ENCODE results near the gene HOOK1.

Gene HOOK1

GRCh38 chr1:59814901-59815825, at the start of gene HOOK1:
HOOK1 (plus strand) TSS chr1:59814949; CDS start chr1:59815118, 169 bp downstream.
- DNase-seq (ENCODE audit: low read depth): no peak
- no peak for TF ChIP-seq CTCF (IDR thresholded peaks at IDR 0.05; ENCODE audit: insufficient read depth, low read depth, low read length, missing control alignments)
- H3K4me3 ChIP-seq (ENCODE audit: low read depth, low read length): no peak within 1 kb of the TSS

- H3K4me3 ChIP-seq (ENCODE audit: low read depth, low read length): no peak overlapping the region
- no peak for DNase-seq (ENCODE audit: low read depth)
- no peak for TF ChIP-seq CTCF (IDR thresholded peaks at IDR 0.05; ENCODE audit: insufficient read depth, low read depth, low read length, missing control alignments)
These were observed 49.6 kb upstream of the HOOK1 start for GRCh38 chr1:59765011-59765730.

- no peak overlapping the region for H3K4me3 ChIP-seq (ENCODE audit: low read depth, low read length)
- no peak for TF ChIP-seq CTCF (IDR thresholded peaks at IDR 0.05; ENCODE audit: insufficient read depth, low read depth, low read length, missing control alignments)
- DNase-seq (ENCODE audit: low read depth): no peak
These were observed 48.4 kb upstream of the HOOK1 start for GRCh38 chr1:59766227-59766855.

GRCh38 chr1:59767119-59767518, 47.6 kb upstream of the HOOK1 start:
- H3K4me3 ChIP-seq (ENCODE audit: low read depth, low read length): no peak overlapping the region
- no peak for DNase-seq (ENCODE audit: low read depth)
- TF ChIP-seq CTCF (IDR thresholded peaks at IDR 0.05; ENCODE audit: insufficient read depth, low read depth, low read length, missing control alignments): no peak

- no peak overlapping the region for H3K4me3 ChIP-seq (ENCODE audit: low read depth, low read length)
- no peak for TF ChIP-seq CTCF (IDR thresholded peaks at IDR 0.05; ENCODE audit: insufficient read depth, low read depth, low read length, missing control alignments)
- no peak for DNase-seq (ENCODE audit: low read depth)
These were observed 45.7 kb upstream of the HOOK1 start for GRCh38 chr1:59768792-59769735.

- no peak for TF ChIP-seq CTCF (IDR thresholded peaks at IDR 0.05; ENCODE audit: insufficient read depth, low read depth, low read length, missing control alignments)
- no peak overlapping the region for H3K4me3 ChIP-seq (ENCODE audit: low read depth, low read length)
- no peak for DNase-seq (ENCODE audit: low read depth)
These were observed 45.0 kb upstream of the HOOK1 start for GRCh38 chr1:59769736-59770095.

Data from GM12865 (cell line).